Measurements from ENCODE around the gene KIF19.
A peak's percentile ranks its signal among the peaks of the same experiment; 100 is the strongest.
"Not testable (repeated sequence)": the region's sequence is repeated elsewhere in the genome, so short reads cannot be mapped to it uniquely, and the experiment has no call there.

The KIF19 gene

DNA sequence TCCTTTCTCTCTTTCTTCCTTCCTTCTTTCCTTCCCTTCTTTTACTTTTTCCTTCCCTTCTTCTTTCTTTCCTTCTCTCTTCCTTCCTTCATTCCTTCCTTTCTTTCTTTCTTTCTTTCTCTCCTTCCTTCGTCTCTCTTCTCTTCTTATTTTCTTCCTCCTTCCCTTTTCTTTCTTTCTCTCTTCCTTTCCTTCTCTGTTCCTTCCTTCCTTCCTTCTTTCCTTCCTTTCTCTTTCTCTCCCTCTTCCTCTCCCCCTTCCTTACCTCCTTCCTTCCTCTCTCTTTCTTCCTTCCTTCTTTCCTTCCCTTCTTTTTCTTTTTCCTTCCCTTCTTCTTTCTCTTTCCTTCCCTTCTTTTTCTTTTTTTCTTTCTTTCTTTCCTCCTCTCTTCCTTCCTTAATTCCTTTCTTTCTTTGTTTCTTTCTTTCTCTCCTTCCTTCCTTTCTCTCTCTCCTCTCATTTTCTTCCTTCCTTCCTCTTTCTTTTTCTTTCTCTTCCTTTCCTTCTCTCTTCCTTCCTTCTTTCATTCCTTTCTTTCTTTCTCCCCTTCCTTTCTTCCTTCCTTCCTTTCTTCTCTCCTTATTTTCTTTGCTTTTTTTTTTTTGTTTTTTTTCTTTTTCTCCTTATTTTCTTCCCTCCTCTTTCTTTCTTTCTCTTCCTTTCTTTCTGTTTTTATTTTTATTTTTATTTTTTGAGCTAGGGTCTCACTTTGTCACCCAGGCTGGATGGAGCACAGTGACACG is 64.1 kb downstream of the KIF19 start:
- DNase-seq (ENCODE audit: low spot score) = no peak

DNA sequence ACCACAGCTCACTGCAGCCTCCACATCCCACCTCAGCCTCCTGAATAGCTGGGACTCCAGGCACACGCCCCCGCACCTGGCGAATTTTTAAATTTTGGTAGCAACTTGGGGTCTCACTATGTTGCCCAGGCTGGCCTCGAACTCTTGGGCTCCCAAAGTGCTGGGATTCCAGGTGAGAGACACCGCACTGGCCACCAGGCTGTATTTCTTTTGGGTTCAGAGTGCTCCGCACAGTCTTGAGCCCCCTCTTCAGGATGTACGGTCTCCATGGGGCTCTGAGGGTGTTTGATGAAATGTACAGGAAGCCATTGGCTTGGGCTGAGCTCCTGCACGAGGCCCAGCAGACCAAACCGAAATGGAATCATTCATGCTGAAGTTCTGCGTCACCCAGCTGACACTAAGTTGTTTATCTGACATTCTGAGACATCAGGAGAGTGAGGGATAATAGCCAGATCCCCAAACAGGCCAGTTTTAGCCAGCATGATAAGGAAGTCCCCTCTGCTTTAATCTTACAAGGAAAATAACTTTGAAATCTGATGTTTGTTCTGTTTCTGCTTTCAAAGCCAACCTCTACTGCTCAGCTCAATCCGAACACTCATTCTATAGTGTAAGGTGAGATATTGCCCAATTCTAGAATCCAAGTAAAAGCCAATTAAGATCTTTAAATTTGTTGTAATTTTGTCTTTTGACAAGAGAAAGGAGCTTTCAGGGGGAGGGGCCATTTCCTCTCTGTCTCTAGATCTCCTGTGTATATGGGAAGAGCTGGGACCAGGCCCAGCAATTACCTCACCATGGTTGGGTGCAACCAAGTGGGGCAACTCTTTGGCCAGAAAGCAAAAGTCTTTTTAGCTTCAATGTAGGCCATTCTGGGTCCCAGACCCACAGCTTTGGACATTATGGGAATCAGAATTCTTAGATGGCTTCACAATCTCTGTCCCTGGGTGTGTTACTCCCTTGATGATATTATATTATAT is 64.9 kb downstream of the KIF19 start:
- no peak for DNase-seq (ENCODE audit: low spot score)

DNA sequence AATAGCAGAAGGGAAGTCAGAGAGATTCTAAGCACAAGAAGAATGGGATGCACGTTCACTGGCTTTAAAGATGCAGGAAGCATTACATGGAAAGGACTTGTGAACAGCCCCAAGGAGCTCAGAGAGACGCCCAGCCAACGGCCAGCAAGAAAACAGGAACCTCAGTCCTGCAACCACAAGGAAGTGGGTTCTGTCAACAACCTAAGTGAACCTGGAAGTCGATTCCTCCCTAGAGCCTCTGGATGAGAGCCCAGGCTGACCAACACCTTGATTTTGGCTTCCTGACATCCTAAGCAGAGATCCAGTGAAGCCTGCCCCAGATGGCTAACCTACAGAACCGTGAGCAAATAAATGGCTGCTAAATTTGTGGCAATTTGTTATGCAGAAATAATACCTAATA is 65.7 kb downstream of the KIF19 start:
- no peak for DNase-seq (ENCODE audit: low spot score)

DNA sequence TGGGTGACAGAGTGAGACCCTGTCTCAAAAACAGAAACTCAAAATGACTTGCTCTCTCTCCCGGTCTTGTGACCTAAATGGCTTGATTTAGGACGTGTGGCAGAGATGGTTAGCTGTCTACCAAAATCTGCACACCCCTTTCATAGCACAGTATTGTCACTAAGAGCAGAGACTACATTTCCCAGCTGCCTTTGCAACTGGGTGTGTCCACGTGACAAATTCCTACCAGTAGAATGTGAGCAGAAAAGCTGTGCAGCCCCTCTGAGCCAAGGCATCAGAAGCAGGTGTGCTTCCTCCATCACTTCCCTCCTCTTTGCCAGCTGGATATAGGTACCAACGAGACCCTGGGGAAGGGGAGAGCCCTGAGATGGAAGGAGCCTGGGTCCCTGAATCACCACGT is 66.8 kb downstream of the KIF19 start:
- peak; percentile 56 for DNase-seq (ENCODE audit: low spot score)

DNA sequence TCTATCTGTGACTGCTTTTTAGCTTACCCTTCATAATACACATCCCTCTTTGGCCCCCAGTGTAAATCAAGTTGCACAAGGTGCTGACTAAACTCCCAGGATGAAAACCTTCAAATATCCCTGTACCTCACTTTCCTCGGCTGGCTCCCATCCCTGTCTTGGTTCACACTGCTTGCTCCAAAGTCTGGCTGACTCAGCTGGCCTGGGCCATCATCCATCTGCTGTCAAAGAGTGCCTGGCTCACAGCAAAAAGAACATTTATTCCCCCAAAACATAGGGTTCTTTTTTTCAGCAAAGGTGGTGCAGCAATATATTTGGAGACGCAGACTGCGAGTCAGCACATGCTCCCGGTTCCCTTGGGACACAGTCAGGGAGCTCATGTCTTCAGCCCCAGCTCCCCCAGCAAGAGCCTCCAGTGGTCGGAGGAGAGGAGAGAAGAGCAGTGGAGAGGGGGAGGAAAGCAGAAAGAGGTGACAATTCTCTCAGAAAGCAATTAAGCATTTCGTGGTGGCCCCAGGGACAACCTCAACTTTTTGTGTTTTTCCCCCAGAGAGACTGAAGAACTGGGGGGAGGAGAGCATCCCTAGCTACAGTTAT is 67.4 kb downstream of the KIF19 start:
- DNase-seq (ENCODE audit: low spot score) = no peak

DNA sequence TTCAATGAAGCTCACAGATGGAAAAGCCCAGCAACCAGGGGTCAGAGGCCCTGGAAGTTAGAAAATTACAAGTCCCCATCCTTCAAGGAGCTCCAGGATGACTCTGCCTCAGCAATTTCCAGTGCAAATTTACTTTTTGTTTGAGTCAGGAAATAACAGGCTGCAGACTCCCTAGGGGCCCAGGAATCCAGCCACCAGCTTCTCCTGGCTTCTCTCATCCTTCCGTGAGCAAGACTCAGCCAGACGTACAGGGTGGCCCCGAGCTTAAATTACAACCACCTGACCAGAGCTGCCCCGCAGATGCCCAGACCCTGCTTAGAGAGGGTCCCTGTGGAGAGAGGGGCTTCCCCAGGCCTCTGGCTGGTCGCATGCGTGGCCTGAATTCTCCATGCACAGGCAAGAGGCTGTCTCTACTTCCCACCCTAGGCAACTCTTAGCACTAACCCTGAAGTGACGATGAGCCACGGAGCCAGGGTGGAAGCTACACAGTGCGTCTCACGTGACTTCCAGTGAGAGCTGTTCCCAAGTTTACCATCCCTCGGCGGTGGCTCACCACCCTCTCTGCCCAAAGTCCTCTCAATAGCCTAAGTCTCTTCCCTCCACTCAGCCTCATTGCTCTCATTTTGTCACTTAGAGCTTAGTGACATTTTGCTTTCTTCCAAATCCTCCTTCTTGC is 68.4 kb downstream of the KIF19 start:
- DNase-seq (ENCODE audit: low spot score) = no peak

DNA sequence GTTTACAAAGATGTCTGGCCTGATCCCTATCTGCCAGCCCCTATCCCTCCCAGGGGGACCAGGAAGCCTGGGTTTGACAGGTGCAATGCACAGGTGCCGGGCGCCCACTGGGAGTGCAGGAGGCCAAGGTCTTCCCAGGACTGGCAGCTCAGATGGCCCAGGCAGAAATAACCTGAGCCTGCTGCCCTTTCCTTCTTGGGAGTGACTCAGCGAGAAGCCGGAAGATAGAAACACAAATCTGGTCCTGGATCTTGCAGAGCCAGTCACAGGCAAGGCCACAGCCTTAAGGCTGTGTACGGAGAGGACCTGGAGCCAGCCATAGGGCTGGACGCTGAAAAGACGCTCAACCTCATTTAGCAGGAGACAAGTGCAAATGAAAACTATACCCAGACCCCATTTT is 69.0 kb downstream of the KIF19 start:
- no peak for DNase-seq (ENCODE audit: low spot score)

DNA sequence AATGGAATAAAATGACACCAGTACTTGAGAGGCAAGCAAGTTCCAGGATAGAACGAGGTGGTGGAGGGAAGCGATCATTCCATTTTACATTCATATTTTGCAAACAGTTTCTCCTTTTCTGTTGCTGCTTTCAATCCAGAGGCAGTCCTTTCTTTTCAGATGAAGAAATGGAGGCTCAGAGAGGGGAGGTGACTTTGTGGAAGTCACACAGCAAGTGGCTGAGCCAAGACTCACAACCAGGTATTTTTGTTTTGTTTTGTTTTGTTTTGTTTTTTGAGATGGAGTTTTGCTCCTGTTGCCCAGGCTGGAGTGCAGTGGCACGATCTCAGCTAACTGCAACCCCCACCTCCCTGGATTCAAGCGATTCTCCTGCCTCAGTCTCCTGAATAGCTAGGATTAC is 70.5 kb downstream of the KIF19 start:
- DNase-seq (ENCODE audit: low spot score) = no peak

DNA sequence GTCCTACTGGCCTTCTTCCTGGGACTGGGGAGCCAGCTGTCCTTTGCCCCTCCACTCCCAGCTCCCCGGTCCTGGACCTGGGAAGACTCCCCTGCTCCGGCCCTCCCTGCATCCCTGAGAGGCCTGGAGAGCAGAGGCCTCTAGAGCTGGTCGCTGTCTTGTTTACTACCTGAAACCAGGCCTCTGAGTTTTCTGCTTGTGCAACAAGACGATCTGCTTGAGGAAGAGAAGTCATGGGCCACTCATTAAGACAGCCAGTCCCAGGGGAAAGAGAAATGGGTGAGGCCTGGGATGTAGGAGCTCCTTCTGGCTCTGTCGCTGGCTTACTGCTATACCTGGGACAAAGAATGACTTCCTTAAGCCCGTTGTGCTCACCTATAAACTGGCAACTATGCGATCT is 76.0 kb downstream of the KIF19 start:
- no peak for DNase-seq (ENCODE audit: low spot score)

DNA sequence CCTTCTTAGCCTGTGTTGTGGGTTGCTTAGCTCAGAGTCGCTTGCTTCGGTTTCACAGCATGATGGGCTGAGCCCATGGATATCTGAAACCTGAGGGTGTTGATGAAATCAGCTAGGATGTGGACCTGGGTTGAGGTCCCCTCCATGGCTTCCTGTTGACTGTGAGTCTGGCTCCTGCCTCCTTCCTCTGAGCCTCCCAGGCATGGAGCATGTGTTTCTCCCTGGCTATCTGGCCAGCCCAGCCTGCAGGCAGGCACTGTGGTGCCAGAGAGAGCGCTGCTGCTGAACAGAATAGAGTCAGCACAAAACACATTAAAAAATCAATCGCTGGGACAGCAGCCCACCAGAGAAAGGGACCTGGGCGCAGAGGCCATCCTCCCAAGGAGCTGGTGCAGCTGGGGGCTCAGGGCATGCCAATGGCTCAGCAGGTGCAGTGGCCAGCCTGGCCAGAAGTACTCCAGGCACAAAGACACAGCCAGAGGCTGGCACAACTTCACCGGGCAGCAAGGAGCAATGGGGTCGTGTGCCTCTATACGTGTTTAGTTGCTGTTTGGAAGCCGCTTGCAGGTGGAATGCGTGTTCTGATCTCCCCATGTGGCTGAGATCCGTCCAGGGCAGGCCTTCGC is 77.6 kb downstream of the KIF19 start:
- DNase-seq (ENCODE audit: low spot score) = no peak

DNA sequence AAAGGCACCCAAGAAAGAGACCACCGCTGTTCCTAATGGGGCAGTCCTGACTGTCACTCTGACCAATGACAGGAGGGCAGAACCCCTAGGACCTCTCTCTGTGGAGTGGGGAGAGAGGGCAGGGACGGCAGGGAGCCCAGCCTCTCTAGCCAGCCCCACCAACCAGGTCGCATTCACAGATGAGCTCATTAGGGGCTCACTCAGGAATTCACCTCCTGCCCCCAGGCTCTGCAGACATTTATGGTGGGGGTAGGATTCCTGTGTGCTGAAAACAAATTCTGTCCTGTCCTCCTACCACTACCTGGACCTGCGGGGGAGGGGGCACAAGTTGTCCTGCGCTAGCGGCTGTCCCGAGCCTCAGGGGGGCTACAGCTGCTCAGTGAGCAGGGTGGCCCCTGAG is 78.2 kb downstream of the KIF19 start:
- no peak for DNase-seq (ENCODE audit: low spot score)

DNA sequence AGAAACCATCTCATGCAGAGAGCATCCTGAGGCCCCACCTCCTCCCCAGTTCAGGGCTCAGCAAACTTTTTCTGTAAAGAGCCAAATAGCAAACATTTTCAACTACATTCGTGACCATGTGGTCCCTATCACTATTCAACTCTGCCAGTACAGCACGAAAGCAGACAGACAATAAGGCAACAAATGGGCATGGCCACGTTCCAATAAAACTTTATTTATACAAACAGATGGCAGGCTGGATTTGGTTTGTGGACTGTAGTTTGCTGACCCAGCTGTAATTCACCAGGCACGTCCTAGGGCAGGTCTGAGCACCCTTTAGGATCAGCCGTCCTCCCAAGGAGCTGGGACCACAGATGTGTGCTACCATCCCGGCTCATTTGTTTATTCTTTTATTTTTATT is 78.8 kb downstream of the KIF19 start:
- no peak for DNase-seq (ENCODE audit: low spot score)

DNA sequence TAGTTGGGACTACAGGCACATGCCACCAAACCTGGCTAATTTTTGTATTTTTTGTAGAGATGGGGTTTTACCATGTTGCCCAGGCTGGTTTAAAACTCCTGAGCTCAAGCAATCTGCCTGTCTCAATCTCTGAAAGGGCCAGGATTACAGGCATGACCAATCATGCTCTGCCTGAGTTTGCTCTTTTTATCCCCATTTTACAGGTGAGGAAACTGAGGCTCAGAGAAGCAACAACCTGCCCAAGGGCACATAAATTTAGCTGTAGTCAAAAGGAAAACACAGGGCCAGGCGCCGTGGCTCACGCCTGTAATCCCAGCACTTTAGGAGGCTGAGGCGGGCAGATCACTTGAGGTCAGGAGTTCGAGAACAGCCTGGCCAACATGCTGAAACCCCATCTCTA is 79.3 kb downstream of the KIF19 start:
- DNase-seq (ENCODE audit: low spot score) = not testable (repeated sequence)

Data from NAMALWA (cell line).